D341Med (cell line): ENCODE measurements around the gene C21orf58.
"Not testable (repeated sequence)": the region's sequence is repeated elsewhere in the genome, so short reads cannot be mapped to it uniquely, and the experiment has no call there.

Source experiments
- DNase-seq: peaks from one replicate; pipeline ENCODE4 v3.0.0; 2012; ENCODE audit warnings: low spot score

The C21orf58 gene

GRCh38 chr21:46323710-46324389 is at the start of gene C21orf58, which contains the start of gene PCNT:
Gene C21orf58, minus strand, starts transcription at chr21:46323870. Its CDS starts 1,132 bp downstream, at chr21:46322738.
Gene PCNT, plus strand, starts transcription at chr21:46324156. Its CDS starts 73 bp downstream, at chr21:46324229.
- DNase-seq = peak; percentile 99

GRCh38 chr21:46372947-46373346 is 49.3 kb upstream of the C21orf58 start:
- not testable (repeated sequence) for DNase-seq

- DNase-seq = no peak
Measured at GRCh38 chr21:46372014-46372485, 48.4 kb upstream of the C21orf58 start.

- no peak for DNase-seq
Measured at GRCh38 chr21:46371204-46372013, 47.7 kb upstream of the C21orf58 start.

- DNase-seq = no peak
Measured at GRCh38 chr21:46369520-46370235, 46.0 kb upstream of the C21orf58 start.

GRCh38 chr21:46368533-46369285 is 45.0 kb upstream of the C21orf58 start:
- no peak for DNase-seq

GRCh38 chr21:46366966-46367365 is 43.3 kb upstream of the C21orf58 start:
- DNase-seq = no peak

GRCh38 chr21:46366561-46366960 is 42.9 kb upstream of the C21orf58 start:
- DNase-seq = no peak

GRCh38 chr21:46366091-46366490 is 42.4 kb upstream of the C21orf58 start:
- no peak for DNase-seq

GRCh38 chr21:46363698-46364097 is 40.0 kb upstream of the C21orf58 start:
- DNase-seq = no peak

GRCh38 chr21:46362946-46363345 is 39.3 kb upstream of the C21orf58 start:
- DNase-seq = no peak

- DNase-seq = no peak
Measured at GRCh38 chr21:46361935-46362334, 38.3 kb upstream of the C21orf58 start.

GRCh38 chr21:46361176-46361575 is 37.5 kb upstream of the C21orf58 start:
- no peak for DNase-seq

- no peak for DNase-seq
Measured at GRCh38 chr21:46357684-46358425, 34.2 kb upstream of the C21orf58 start.

- DNase-seq = no peak
Measured at GRCh38 chr21:46357335-46357604, 33.6 kb upstream of the C21orf58 start.

- peak; percentile 24 for DNase-seq
Measured at GRCh38 chr21:46356494-46357334, 33.0 kb upstream of the C21orf58 start.

- DNase-seq = peak; percentile 25
Measured at GRCh38 chr21:46356005-46356338, 32.3 kb upstream of the C21orf58 start.

- DNase-seq = peak; percentile 17
Measured at GRCh38 chr21:46355161-46356004, 31.7 kb upstream of the C21orf58 start.

GRCh38 chr21:46354518-46354917 is 30.8 kb upstream of the C21orf58 start:
- DNase-seq = peak; percentile 21
